GM18870 (cell line): ENCODE data around the gene FKTN.

Experiments
- ATAC-seq: cut with Tn5 transposase; IDR thresholded peaks from one replicate; pipeline ENCODE4 v1.9.1; 2021; ENCODE audit warnings: moderate library complexity; ENCODE audit not compliant: unreplicated experiment

Gene FKTN

GRCh38 chr9:105676351-105676923, 118.5 kb downstream of the FKTN start:
- ATAC-seq, result no peak

GRCh38 chr9:105678163-105678562, 120.2 kb downstream of the FKTN start:
- ATAC-seq, result no peak

DNA sequence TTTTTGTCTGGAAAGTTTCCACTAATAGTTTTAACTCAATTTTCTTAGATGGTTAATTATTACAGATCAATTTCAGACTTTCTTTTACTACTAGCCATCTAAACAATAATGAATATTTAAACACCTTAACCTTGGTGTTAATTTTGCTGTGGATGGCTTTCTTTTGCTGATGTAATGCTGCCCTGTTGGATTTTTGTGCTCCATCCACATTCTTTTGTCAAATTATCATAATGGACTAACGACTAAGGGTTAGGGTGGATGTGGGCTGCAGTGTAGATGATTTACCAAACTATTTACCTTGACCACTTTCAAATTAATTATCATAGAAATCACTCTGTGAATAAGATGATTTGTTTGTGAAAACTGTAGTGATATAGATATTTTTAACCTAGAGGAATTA, 120.8 kb downstream of the FKTN start:
- no peak for ATAC-seq

- no peak for ATAC-seq
These were observed 121.5 kb downstream of the FKTN start for GRCh38 chr9:105679257-105680022.

- ATAC-seq, result no peak
These were observed 123.4 kb downstream of the FKTN start for GRCh38 chr9:105681313-105681712.

- no peak for ATAC-seq
These were observed 123.8 kb downstream of the FKTN start for GRCh38 chr9:105681724-105682123.

GRCh38 chr9:105683688-105684275, 125.9 kb downstream of the FKTN start:
- ATAC-seq, result no peak

GRCh38 chr9:105686936-105687335, 129.0 kb downstream of the FKTN start:
- ATAC-seq, result no peak
